GM19023 (cell line): ENCODE measurements around the gene KLF2.
A peak's percentile ranks its signal among the peaks of the same experiment; 100 is the strongest.

Experiments used
- ATAC-seq: cut with Tn5 transposase; IDR thresholded peaks from one replicate; pipeline ENCODE4 v1.9.1; 2021; ENCODE audit warnings: mild to moderate bottlenecking, moderate library complexity; ENCODE audit not compliant: unreplicated experiment

KLF2 gene

DNA sequence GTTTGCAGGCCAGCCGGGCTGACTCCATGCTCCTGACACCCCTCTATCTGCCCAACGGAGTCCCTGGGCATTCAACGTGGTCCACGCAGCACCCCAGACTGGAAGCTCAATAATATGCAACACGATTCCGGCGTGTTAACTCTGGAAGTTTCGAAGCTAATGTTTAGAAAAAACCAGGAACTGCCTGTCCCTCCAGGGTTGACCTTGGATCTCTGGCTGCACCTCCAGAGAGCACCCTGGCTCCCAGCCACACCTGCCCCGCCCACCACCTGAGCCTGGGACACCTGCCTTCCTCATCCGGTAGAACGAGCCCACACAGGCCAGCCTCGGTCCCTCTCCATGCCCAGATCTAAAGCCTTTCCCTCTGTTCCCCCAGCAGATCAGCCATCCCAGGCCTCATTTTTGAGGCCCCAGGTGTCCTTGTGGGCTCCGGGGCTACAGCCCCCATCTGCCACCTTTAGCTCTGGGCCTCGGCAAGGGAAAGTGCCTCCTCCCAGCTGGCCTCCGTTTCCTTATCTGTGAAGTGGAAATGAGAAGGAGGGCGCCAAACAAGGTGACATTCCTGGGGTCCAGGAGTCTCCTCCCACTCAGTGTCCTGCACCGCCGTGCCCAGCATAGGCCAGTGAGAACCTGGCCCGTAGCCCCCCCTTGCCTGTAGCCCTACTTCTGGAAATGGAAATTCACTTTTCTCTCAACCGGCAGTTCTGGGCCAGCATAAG, 38.7 kb downstream of the KLF2 start:
- ATAC-seq: no peak

- no peak for ATAC-seq
Measured at GRCh38 chr19:16363852-16364230, 39.2 kb downstream of the KLF2 start.

GRCh38 chr19:16364231-16364865, 39.7 kb downstream of the KLF2 start:
- ATAC-seq: no peak

DNA sequence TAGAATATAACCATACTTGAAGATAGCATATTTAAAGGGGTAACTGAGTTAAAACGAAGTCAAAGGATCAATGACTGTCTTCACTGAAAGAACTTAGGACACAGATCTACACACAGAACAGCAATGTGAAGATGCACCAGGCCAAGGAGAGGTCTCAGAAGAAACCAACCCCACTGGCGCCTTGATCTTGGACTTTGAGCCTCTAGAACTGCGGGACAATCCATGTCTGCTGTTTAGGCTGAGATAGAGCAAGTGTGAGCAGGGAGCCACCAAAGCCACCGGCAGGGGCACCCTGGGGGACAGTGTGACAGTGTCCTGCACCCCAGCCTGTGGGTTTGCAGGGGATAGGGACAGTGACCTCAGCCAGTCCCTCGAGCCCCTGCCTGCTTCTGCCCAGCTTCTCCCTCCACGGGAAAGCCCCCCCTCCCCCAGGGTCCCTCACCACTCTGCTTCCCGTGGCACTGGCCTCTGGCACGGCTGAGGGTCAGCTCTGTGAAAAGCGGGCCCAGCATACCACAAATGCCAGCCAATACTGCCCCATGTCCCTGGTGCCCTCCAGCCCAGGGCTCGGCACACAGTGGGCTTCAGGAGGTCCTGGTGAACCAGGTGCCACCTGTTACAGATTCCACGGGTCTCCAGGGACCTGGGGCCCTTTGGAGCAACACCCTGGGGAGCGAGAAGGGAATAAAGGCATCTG, 40.8 kb downstream of the KLF2 start:
- ATAC-seq: no peak

DNA sequence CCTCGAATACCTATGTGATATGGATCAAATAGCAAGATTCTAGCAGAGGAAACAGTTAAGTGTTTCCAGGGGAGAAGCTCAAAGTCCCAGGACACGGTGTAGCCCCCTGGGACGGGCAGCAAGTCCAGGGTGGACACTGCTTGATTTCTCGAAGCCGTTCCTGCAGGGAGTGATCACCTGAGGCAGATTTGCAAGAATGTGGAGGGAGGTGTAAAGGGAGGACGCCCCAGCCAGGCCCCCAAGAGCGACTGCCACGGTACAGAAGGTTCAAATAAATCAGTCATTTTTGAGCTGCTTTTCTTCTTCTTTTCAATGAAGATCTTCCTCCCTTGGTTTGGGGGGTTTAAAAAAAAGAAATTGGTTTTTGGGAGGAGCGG, 41.4 kb downstream of the KLF2 start:
- no peak for ATAC-seq

DNA sequence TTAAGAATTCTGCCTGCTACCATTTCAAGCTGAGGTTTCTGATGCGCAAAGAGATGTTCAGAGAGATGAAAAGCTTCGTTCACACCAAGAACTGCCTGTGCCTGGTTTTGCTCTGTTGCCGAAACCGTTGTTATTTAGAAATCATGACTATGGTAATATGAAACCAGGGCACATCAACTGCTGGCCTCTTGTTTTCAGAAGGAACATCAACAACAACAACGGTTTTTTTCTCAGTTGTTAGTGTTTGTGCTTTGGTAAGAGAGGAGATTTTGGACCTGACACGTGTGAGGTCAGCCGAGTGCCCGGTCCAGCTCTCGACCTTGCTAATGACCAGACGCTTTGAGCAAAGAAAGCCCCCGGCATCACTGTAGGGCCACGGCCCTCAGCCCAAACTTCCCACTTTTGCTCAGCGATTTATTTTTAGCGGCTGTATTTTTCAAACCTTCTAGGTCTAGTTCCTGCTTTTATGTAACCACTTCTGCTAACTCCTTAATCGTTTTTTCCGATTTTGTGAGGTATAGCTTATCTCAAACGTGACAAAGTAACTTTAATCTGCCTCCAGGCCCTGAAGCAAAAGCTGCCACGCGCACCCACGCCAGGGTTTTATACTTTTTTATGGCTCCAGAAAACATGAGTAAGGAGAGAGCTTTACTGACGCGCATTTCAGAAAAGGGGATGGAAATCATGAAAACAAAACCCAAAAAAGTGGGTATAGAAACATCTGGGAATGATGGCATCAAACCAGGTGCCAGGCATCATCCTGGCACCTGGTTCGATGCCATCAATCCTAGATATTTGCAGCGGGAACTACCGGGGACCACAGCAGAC, 42.0 kb downstream of the KLF2 start:
- no peak for ATAC-seq

DNA sequence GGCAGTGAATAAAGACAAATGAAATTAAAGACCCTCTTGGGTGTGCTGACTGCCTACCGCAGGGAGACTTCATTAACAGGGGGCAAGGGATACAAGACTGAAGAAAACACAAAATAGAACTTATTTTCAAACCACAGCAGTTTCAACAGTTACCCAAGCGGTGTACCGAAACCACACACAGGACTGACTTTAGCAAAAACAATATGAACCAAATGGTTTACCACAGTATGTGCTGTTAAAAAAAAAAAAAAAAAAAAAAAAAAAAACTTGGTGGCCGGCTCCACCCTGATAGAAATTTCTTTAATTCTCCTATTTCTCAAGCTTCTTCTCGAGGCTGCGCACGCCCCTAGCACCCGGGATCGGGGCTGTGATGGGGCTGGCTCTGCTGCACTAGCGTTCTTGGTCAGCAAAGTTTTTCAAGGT, 42.6 kb downstream of the KLF2 start:
- no peak for ATAC-seq

- ATAC-seq: no peak
Measured at GRCh38 chr19:16368385-16369305, 44.0 kb downstream of the KLF2 start.

DNA sequence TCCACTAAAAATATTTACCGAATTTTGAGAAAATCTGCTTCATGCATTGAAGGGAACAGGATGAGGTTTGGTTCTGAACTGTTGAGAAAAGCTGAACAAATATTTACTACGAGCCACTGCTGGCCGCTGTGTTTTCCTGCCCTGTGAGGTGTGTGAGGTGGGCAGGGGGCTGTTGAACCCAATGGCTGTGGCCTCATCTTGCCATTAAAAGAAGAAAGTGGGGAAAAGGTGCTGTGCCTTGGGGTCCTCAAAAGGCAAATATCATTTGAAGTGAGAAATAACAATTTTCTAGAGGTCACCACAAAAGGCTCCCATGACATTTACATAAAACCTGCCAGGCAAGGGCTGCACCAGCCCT, 44.7 kb downstream of the KLF2 start:
- ATAC-seq: no peak

- ATAC-seq: no peak
Measured at GRCh38 chr19:16369664-16370576, 45.3 kb downstream of the KLF2 start.

DNA sequence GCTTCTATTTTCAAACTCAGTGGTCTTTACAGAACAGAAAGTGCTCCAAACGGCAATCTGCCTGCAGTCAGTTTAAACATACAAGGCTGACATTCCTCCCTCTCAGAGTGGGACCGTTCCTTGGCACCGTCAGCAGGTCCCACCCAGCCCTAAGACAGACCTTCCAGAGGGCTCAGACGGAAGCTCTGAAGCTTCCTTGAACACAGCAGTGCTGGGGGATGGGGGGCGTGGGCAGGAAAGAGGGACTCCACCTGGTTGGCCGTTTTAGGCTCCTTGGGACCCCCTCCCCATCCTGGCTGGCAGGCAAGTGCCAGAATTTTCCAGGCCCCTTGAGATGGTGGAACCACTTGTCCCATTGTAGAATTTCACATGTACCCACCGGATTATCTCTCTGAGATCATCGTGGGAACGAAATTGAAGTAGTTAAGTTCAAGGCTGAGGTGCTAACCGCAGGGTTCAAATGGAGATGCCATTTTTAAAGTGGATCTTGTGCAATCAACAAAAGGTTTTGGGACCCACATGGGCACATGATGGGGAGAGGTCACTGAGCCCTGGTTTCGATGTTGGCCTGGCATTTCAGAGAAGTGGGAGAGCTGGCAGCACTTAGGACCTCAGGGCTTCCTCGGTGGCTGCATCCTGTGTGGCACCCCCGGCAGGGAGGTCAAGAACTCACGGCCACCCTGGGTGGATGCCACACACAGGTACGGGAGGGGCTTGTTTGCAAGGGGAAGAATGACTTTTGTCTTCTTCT, 46.2 kb downstream of the KLF2 start:
- ATAC-seq: no peak

DNA sequence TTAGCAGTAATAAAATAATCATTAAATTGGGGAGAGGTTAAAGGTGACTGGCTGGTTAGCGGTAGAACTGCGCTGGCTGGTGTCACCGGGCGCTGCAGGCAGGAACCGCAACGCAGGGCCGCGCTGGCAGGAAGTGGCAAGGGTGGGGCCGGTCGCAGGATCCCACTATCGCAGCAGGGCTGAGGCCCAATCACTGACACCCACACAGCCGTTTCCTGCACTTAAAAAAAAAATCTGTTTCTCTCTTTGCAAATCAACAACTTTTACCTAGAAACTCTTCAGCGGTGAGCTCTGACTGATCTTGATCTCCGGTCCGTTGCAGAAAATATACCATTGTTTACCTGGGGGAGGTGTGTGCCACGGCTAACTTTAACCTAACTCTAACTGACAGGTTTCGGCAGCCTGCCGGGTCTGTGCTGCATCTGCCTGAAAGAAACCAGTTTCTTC, 46.9 kb downstream of the KLF2 start:
- ATAC-seq: peak; percentile 60

GRCh38 chr19:16372065-16372915, 47.7 kb downstream of the KLF2 start:
- ATAC-seq: peak; percentile 19

DNA sequence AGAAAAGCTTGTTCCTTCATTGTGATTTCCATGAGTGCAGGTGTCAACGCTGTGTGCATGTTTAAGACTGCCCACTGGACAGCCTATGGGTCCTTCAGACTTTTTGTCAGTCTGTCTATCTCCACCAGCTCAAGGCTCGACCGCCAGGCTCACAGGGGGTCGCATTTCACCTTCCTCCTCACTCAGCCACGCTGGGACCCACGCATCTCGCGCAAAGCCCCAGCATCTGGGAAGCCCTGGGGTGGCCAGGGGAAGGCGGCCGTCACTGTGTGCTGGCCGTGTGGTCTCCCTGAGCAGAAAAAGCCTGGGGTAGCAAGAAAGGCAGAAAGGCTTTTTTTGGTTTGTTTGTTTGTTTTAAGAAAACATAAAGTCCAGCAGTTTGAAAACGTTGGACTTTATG, 48.5 kb downstream of the KLF2 start:
- no peak for ATAC-seq

GRCh38 chr19:16373532-16373931, 48.9 kb downstream of the KLF2 start:
- ATAC-seq: no peak

DNA sequence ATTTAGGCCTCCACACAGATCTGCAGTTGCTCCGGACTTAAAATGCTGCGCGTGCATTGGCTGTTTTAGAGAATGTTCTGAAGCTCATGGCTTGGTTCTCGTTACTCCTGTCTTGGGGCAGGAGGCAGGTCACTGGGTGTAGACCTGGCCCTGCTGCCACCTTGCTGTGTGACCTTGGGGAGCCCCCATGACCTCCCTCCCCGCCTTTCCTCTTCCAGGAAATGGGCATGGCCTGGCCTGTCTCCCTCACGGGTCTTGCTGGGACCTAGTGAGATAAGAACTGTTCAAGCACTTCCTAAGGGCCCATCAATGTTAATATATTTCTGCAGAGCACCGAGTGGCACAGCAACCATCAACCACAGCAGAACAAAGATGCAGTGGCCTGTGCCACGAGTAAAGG, 49.4 kb downstream of the KLF2 start:
- ATAC-seq: no peak

GRCh38 chr19:16374436-16374835, 49.8 kb downstream of the KLF2 start:
- no peak for ATAC-seq
